Esophagus squamous epithelium (tissue), 4 donors: Measurements from ENCODE around the gene LMF1.

Source experiments
- CTCF ChIP-seq, 6 experiments: fragments of 450-650 bp in 4 of 6; fragments of 200-600 bp in 2 of 6; sonication (generic) in 2 of 6; IDR thresholded peaks; one replicate each; pipeline ENCODE4 v1.5.1; 2016 to 2019; ENCODE audit warnings: antibody characterized with exemption in 6 of 6, mild to moderate bottlenecking in 4 of 6, moderate library complexity in 4 of 6
- POLR2A ChIP-seq, 4 donors: fragments of 450-650 bp; IDR thresholded peaks; one replicate each; pipeline ENCODE4 v1.6.1; 2017; ENCODE audit warnings: antibody characterized with exemption in 4 of 4, mild to moderate bottlenecking in 4 of 4, moderate library complexity in 3 of 4

- no peak for TF ChIP-seq CTCF (IDR thresholded peaks at IDR 0.05)
- TF ChIP-seq POLR2A (IDR thresholded peaks at IDR 0.05) = no peak
Observed at GRCh38 chr16:901149-901548, 69.6 kb downstream of the LMF1 start.
